CD14-positive monocyte (primary cell): ENCODE data around the gene PRCD. TPM values are rescaled to one million over a fixed set of nuclear protein-coding genes. Genes with fewer than 3 reads are reported as not detected.

ENCODE experiments used
- DNase-seq, 3 donors: peaks; one replicate each; pipeline ENCODE4 v3.0.0-alpha.2; 2011 to 2022
- H2AFZ ChIP-seq: 2 replicates; pipeline ENCODE4 v1.6.0; 2012; ENCODE audit warnings: mild to moderate bottlenecking, low read depth, low read length, inconsistent platforms; ENCODE audit not compliant: insufficient read depth, poor library complexity, severe bottlenecking
- H3K27ac ChIP-seq, 2 donors: 1 replicate in 1 of 2; 2 replicates in 1 of 2; pipeline ENCODE4 v1.5.1; 2012 to 2013; ENCODE audit warnings: low read length in 2 of 2, control low read depth in 1 of 2, inconsistent platforms in 1 of 2, low read depth in 1 of 2, mild to moderate bottlenecking in 1 of 2
- H3K27me3 ChIP-seq, 2 donors: one replicate each; pipeline versions ENCODE4 v1.6.0 to v1.6.1; 2011 to 2013; ENCODE audit warnings: low read length in 2 of 2; ENCODE audit not compliant: control insufficient read depth in 2 of 2, insufficient read depth in 2 of 2
- H3K36me3 ChIP-seq, 2 donors: replicated peaks in 1 of 2; 1 replicate in 1 of 2; 2 replicates in 1 of 2; pipeline versions ENCODE4 v1.5.1 to v1.6.1; 2012 to 2013; ENCODE audit warnings: low read length in 2 of 2, control low read depth in 1 of 2, inconsistent platforms in 1 of 2, mild to moderate bottlenecking in 1 of 2; ENCODE audit not compliant: insufficient read depth in 2 of 2, control insufficient read depth in 1 of 2
- H3K4me1 ChIP-seq, 2 donors: 1 replicate in 1 of 2; 2 replicates in 1 of 2; pipeline versions ENCODE4 v1.5.1 to v1.6.1; 2012 to 2013; ENCODE audit warnings: low read length in 2 of 2, control low read depth in 1 of 2, inconsistent platforms in 1 of 2, mild to moderate bottlenecking in 1 of 2, moderate library complexity in 1 of 2; ENCODE audit not compliant: insufficient read depth in 2 of 2, control insufficient read depth in 1 of 2
- H3K4me2 ChIP-seq: replicated peaks from 2 replicates; pipeline ENCODE3; 2012; ENCODE audit warnings: low read length, moderate library complexity, mild to moderate bottlenecking; ENCODE audit not compliant: poor library complexity, severe bottlenecking; ENCODE audit errors: extremely low read depth
- H3K4me3 ChIP-seq, 3 experiments: fragments of 200-600 bp in 1 of 3; sonication (generic) in 1 of 3; replicated peaks in 1 of 3; 1 replicate in 2 of 3; 2 replicates in 1 of 3; pipeline ENCODE4 v1.5.1; 2011 to 2013; ENCODE audit warnings: low read length in 3 of 3, mild to moderate bottlenecking in 3 of 3, control low read depth in 2 of 3, low read depth in 2 of 3, inconsistent platforms in 1 of 3, moderate library complexity in 1 of 3
- H3K79me2 ChIP-seq: 2 replicates; pipeline ENCODE4 v1.6.0; 2012; ENCODE audit warnings: mild to moderate bottlenecking, control low read depth, inconsistent platforms, low read length, moderate library complexity; ENCODE audit not compliant: insufficient read depth
- H3K9ac ChIP-seq: 2 replicates; pipeline ENCODE4 v1.6.0; 2017; ENCODE audit warnings: low read length, mild to moderate bottlenecking; ENCODE audit not compliant: insufficient read depth, poor library complexity, severe bottlenecking
- H3K9me3 ChIP-seq, 2 donors: replicated peaks in 1 of 2; 1 replicate in 1 of 2; 2 replicates in 1 of 2; pipeline versions ENCODE4 v1.5.1 to v1.6.1; 2012 to 2013; ENCODE audit warnings: low read length in 2 of 2, control low read depth in 1 of 2; ENCODE audit not compliant: control insufficient read depth in 1 of 2, insufficient read depth in 1 of 2
- H4K20me1 ChIP-seq: 2 replicates; pipeline ENCODE4 v1.6.0; 2012; ENCODE audit warnings: mild to moderate bottlenecking, low read length, control low read depth, moderate library complexity; ENCODE audit not compliant: insufficient read depth
- H3K27ac Mint-ChIP-seq, 7 donors: one replicate each; pipeline ENCODE4 v1.8.0; 2020; ENCODE audit warnings: mild to moderate bottlenecking in 7 of 7, mixed read lengths in 7 of 7, moderate library complexity in 6 of 7, inconsistent platforms in 2 of 7
- H3K27me3 Mint-ChIP-seq, 3 donors: one replicate each; pipeline ENCODE4 v1.8.0; 2021 to 2022; ENCODE audit warnings: low read depth in 3 of 3, mild to moderate bottlenecking in 3 of 3, mixed read lengths in 3 of 3, moderate library complexity in 3 of 3, inconsistent platforms in 1 of 3
- H3K36me3 Mint-ChIP-seq, 2 donors: one replicate each; pipeline ENCODE4 v1.8.0; 2020; ENCODE audit warnings: mixed read lengths in 2 of 2, inconsistent platforms in 1 of 2, mild to moderate bottlenecking in 1 of 2
- H3K4me1 Mint-ChIP-seq: one replicate; pipeline ENCODE4 v1.8.0; 2020; ENCODE audit warnings: mild to moderate bottlenecking, mixed read lengths
- H3K4me3 Mint-ChIP-seq, 2 donors: one replicate each; pipeline ENCODE4 v1.8.0; 2020; ENCODE audit warnings: mild to moderate bottlenecking in 2 of 2, mixed read lengths in 2 of 2, moderate library complexity in 1 of 2
- H3K9me3 Mint-ChIP-seq, 7 donors: one replicate each; pipeline ENCODE4 v1.8.0; 2020 to 2022; ENCODE audit warnings: mixed read lengths in 7 of 7, mild to moderate bottlenecking in 6 of 7, moderate library complexity in 6 of 7, inconsistent platforms in 2 of 7
- WGBS: methylation state at CpG from one replicate; pipeline ENCODE4 v1.1.5; 2013; ENCODE audit warnings: missing lambda C conversion rate; ENCODE audit not compliant: insufficient coverage; 5-methylcytosine and 5-hydroxymethylcytosine counted together
- intact Hi-C, 2 donors: fragments of 100-400 bp; cut with micrococcal nuclease; formaldehyde crosslinking; loops; one replicate each; pipeline versions ENCODE4 v1.15.0 to v1.15.1; 2023
- polyA plus RNA-seq, 3 donors: library from polyadenylated mRNA; depleted of rRNA in 1 of 3; unstranded in 2 of 3; stranded (reverse) in 1 of 3; fragments of 300-500 nt in 2 of 3; fragments of >200 nt in 1 of 3; fragmentation: Illumina TruSeq in 2 of 3; gene quantifications; 1 replicate in 2 of 3; 2 replicates in 1 of 3; pipeline ENCODE4 v1.2.3, GENCODE V29; 2012 to 2021
- TF ChIP-seq, protein P1 (sequence below): fragments of 200-600 bp; IDR thresholded peaks from one replicate; pipeline ENCODE4 v1.8.0; 2022; ENCODE audit warnings: antibody characterized with exemption, mild to moderate bottlenecking

Gene PRCD
- polyA plus RNA-seq, 3 donors: not detected

- Mint-ChIP-seq H3K4me1 (peaks cover 39% of the 10 kb centered on the region), H3K36me3 (peaks cover 43 to 44% of the 10 kb centered on the region in 2 donors), H3K9me3 (peaks cover 2 to 13% (median 6%) of the 10 kb centered on the region in 7 donors), H3K4me3 (no peak overlapping the region), H3K27ac (peak overlapping the region in 3 of 7 donors; percentile 62 to 86 (median 68)), H3K27me3 (peaks cover 10 to 24% (median 19%) of the 10 kb centered on the region in 3 donors)
- Histone ChIP-seq H4K20me1 (peaks cover 51% of the 10 kb centered on the region), H3K4me2 (no peak overlapping the region), H3K9me3 (no peaks in the 10 kb centered on the region), H3K9ac (no peak overlapping the region), H3K4me3 (no peak overlapping the region), H3K27ac (no peak overlapping the region), H3K4me1 (peaks cover 21 to 41% of the 10 kb centered on the region in 2 donors), H3K79me2 (peaks cover 2% of the 10 kb centered on the region), H2AFZ (no peak overlapping the region), H3K36me3 (peaks cover 21 to 35% of the 10 kb centered on the region in 2 donors), H3K27me3 (peaks cover 0 to 7% of the 10 kb centered on the region in 2 donors)
- WGBS: 84% methylated on average over 3 of the region's 5 CpGs
- intact Hi-C loops: loop anchor here in 1 of 2 donors (5.0 kb wide), 1 partner anchor 55 kb away; no protein-coding TSS in a partner anchor
- TF ChIP-seq, protein P1, sequence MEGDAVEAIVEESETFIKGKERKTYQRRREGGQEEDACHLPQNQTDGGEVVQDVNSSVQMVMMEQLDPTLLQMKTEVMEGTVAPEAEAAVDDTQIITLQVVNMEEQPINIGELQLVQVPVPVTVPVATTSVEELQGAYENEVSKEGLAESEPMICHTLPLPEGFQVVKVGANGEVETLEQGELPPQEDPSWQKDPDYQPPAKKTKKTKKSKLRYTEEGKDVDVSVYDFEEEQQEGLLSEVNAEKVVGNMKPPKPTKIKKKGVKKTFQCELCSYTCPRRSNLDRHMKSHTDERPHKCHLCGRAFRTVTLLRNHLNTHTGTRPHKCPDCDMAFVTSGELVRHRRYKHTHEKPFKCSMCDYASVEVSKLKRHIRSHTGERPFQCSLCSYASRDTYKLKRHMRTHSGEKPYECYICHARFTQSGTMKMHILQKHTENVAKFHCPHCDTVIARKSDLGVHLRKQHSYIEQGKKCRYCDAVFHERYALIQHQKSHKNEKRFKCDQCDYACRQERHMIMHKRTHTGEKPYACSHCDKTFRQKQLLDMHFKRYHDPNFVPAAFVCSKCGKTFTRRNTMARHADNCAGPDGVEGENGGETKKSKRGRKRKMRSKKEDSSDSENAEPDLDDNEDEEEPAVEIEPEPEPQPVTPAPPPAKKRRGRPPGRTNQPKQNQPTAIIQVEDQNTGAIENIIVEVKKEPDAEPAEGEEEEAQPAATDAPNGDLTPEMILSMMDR: no peak
- no peak for DNase-seq
These were observed 27.2 kb downstream of the PRCD start for GRCh38 chr17:76566988-76567431.

DNA sequence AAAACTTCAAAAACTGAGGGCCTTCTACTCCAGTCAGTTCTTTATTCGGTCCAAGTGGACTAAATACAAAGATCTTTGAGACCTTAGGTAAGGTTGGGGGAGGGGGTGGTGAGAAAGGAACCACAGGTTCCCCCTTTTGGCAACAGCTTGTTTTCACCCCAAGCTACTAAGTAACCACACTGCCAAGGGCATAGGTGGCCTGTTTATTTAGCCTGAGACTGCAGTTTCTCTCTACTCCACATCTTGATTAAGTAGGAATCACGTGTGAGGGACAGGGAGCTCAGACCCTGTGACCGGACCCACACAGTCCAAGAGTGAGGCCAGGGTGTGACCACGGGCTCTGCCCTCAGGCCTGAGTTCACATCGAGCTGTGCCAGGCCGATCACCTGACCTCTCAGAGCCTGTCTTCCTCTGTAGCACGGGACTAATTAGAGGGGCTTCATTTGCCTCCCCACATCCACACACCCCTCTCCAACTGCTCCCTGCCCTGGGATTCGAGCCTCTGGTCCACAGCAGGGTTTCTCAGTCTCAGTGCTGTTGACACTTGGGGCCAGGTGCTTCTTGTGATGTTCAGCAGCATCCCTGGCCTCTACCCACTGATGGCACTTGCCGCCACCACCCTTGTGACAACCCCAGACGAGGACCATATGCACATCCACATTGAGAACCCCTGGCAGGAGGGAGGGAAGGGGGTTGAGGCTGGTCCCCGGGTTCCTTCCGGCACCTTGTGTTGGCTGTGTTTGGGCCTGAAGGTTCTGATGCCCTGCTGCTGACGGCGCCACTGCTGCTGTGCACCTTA, 28.0 kb downstream of the PRCD start:
- Histone ChIP-seq H3K27ac (no peak overlapping the region), H2AFZ (no peak overlapping the region), H3K4me2 (peak overlapping the region; percentile 34), H3K79me2 (no peaks in the 10 kb centered on the region), H3K9me3 (no peaks in the 10 kb centered on the region), H4K20me1 (peaks cover 42% of the 10 kb centered on the region), H3K4me3 (no peak overlapping the region), H3K36me3 (peaks cover 20 to 28% of the 10 kb centered on the region in 2 donors), H3K27me3 (peaks cover 0 to 7% of the 10 kb centered on the region in 2 donors), H3K4me1 (peaks cover 21 to 33% of the 10 kb centered on the region in 2 donors), H3K9ac (peak overlapping the region; percentile 12)
- 10% methylated on average over 7 of the region's 14 CpGs for WGBS
- Mint-ChIP-seq H3K36me3 (peaks cover 36 to 46% of the 10 kb centered on the region in 2 donors), H3K4me3 (peak overlapping the region in 1 of 2 donors; percentile 55), H3K4me1 (peaks cover 34% of the 10 kb centered on the region), H3K27ac (peak overlapping the region in 6 of 7 donors; percentile 25 to 86 (median 62)), H3K27me3 (peaks cover 10 to 24% (median 20%) of the 10 kb centered on the region in 3 donors), H3K9me3 (peaks cover 2 to 13% (median 6%) of the 10 kb centered on the region in 7 donors)
- TF ChIP-seq, protein P1: no peak
- intact Hi-C loops: loop anchor here in 1 of 2 donors (5.0 kb wide), 1 partner anchor 54 kb away; no protein-coding TSS in a partner anchor
- DNase-seq: peak; percentile 48 to 61 (median 51)
